ENCODE results near the gene ARL6.

The ARL6 gene, protein sequence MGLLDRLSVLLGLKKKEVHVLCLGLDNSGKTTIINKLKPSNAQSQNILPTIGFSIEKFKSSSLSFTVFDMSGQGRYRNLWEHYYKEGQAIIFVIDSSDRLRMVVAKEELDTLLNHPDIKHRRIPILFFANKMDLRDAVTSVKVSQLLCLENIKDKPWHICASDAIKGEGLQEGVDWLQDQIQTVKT

DNA sequence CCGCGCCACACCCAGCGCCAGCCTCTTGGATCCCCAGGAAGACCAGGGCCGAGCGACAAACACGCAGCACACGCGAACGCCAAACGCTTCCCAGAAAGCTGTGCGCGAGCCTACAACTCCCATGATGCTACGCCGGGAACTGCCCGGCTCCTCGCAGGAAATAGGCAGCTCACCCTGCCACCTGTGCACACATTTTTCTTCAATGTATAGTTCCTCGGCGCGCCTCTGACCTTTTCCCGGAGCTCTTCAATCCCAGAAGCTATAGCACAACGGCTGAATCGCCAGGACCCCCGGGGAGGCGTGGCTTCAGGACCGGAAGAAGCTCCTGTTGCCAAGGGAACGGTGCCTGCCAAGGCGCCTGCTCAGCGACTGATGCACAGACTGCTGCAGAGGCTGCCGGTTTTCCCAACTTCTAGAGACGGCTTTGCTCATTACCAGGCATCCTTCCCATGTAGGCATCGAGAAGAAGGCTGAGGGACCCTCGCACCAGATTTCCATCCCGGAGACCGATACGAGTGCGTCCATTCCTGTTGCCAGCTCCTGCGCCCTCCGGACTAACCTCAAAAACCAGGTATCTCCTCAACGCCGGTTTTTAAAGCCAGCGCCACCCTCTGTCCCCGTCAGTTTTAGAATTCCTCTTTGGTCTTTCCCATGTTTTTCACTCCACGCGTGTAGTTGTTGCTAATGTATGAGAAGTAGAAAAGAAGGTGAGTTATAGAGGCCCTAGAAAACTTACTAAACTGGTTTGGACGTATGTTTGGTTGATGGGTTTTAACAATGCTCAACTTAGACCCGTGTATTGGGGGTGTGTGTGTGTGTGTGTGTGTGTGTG, at the start of gene ARL6:
Gene ARL6 (plus strand): TSS at position 352 of the 832 bp plus-strand sequence. CDS start 3,350 bp downstream, outside the sequence.
- no peaks in the 10 kb centered on the region for H3K9me3 ChIP-seq (ENCODE audit: control insufficient read depth, low read length)
- no peak within 1 kb of the TSS for H3K9ac ChIP-seq
- peak within 1 kb of the TSS; percentile 58 for H3K27ac ChIP-seq
- peak within 1 kb of the TSS; percentile 68 for H3K4me2 ChIP-seq (ENCODE audit: low read length)
- H2AFZ ChIP-seq: peak within 1 kb of the TSS; percentile 80
- H3K4me3 ChIP-seq (ENCODE audit: low read depth, low read length): peak within 1 kb of the TSS; percentile 98
- H3K36me3 ChIP-seq (ENCODE audit: control insufficient read depth, insufficient read depth, low read length): no peaks in the 10 kb centered on the region
- no peaks in the 10 kb centered on the region for H3K27me3 ChIP-seq (ENCODE audit: control insufficient read depth, insufficient read depth, low read length)
- TF ChIP-seq, protein P1, sequence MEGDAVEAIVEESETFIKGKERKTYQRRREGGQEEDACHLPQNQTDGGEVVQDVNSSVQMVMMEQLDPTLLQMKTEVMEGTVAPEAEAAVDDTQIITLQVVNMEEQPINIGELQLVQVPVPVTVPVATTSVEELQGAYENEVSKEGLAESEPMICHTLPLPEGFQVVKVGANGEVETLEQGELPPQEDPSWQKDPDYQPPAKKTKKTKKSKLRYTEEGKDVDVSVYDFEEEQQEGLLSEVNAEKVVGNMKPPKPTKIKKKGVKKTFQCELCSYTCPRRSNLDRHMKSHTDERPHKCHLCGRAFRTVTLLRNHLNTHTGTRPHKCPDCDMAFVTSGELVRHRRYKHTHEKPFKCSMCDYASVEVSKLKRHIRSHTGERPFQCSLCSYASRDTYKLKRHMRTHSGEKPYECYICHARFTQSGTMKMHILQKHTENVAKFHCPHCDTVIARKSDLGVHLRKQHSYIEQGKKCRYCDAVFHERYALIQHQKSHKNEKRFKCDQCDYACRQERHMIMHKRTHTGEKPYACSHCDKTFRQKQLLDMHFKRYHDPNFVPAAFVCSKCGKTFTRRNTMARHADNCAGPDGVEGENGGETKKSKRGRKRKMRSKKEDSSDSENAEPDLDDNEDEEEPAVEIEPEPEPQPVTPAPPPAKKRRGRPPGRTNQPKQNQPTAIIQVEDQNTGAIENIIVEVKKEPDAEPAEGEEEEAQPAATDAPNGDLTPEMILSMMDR (IDR thresholded peaks at IDR 0.05): no peak
- H3K79me2 ChIP-seq: peaks cover under 1% of the 10 kb centered on the region
- peaks cover 7% of the 10 kb centered on the region for H3K4me1 ChIP-seq

DNA sequence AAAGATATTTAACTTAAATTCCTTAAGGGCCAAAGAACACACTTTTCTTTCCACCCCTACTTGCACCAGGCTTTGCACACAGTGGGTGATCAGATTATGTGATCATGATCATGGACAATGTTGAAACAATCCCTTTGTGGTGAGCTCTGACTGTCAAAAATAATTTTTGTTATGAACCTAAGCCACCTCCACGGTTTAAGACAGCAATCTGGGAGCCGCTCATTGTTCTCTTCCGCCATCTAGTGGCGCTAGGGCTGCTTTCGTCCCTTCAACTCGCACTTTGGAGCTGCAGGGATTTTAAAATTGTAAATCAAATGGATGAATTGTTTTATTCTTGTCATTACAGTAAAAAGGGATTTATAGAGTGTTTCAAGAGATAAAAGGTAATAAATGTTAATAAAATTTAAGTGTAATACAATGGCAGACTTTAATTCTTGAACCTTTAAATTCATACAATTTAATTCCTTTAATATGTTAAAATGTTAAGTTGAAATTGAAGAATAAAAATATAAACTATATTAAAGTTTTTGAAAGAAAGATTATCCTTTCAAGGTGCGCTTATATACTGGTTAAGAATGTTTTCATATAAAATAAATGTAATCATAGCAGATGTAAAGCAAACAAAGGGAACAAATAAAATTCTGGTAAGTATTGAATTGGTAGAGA, 45.3 kb upstream of the ARL6 start:
- TF ChIP-seq, protein P1 (IDR thresholded peaks at IDR 0.05): peak; percentile 90
- no peaks in the 10 kb centered on the region for H3K36me3 ChIP-seq (ENCODE audit: control insufficient read depth, insufficient read depth, low read length)
- H3K27me3 ChIP-seq (ENCODE audit: control insufficient read depth, insufficient read depth, low read length): no peaks in the 10 kb centered on the region
- H3K9me3 ChIP-seq (ENCODE audit: control insufficient read depth, low read length): no peaks in the 10 kb centered on the region
- no peak overlapping the region for H3K9ac ChIP-seq
- H3K27ac ChIP-seq: no peak overlapping the region
- peak overlapping the region; percentile 47 for H2AFZ ChIP-seq
- no peaks in the 10 kb centered on the region for H3K79me2 ChIP-seq
- H3K4me3 ChIP-seq (ENCODE audit: low read depth, low read length): no peak overlapping the region
- H3K4me1 ChIP-seq: no peaks in the 10 kb centered on the region
- peak overlapping the region; percentile 71 for H3K4me2 ChIP-seq (ENCODE audit: low read length)

DNA sequence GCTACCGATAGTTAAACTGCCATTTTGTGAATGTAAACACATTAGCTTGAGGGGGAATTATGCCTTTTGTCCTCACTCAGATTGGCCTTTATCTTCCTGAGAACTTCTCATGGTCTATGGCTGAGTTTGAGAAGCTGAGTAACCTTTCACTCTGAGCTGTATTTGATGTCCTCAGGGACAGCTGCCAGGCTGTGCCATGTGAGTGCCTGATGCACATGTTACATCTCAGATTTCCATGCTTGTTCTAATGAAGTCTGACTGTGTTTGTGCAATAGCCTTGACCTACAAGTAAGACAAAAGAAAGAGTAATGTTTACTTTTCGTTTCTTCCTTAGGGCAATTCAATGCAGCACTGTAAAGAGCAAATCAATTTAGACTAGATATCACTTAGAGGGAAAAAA, 44.1 kb upstream of the ARL6 start:
- H3K79me2 ChIP-seq: no peaks in the 10 kb centered on the region
- H3K36me3 ChIP-seq (ENCODE audit: control insufficient read depth, insufficient read depth, low read length): no peaks in the 10 kb centered on the region
- no peaks in the 10 kb centered on the region for H3K27me3 ChIP-seq (ENCODE audit: control insufficient read depth, insufficient read depth, low read length)
- no peak overlapping the region for H2AFZ ChIP-seq
- H3K9me3 ChIP-seq (ENCODE audit: control insufficient read depth, low read length): no peaks in the 10 kb centered on the region
- H3K4me2 ChIP-seq (ENCODE audit: low read length): no peak overlapping the region
- no peak overlapping the region for H3K27ac ChIP-seq
- H3K4me1 ChIP-seq: no peaks in the 10 kb centered on the region
- no peak overlapping the region for H3K4me3 ChIP-seq (ENCODE audit: low read depth, low read length)
- TF ChIP-seq, protein P1 (IDR thresholded peaks at IDR 0.05): no peak
- no peak overlapping the region for H3K9ac ChIP-seq

DNA sequence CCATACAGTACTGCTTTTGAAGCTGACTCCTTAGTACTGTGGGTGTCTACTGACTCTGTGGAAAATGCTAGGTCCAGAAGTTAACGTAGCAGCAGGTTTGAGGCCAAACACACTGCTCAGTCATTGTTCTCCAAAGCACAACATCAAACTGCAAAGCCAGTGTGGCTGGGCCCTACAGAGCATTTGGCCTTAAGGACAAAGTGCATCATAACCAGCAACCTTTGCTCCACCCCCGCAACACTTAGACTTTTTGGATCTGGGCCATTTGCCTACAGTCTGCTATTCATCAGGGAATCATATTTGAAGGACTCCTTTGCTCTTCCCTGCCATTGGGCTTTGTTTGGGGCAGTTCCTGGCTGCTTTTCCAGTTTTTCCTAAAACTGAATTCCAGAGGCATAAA, 43.1 kb upstream of the ARL6 start:
- TF ChIP-seq, protein P1 (IDR thresholded peaks at IDR 0.05): no peak
- no peak overlapping the region for H3K4me2 ChIP-seq (ENCODE audit: low read length)
- no peak overlapping the region for H3K4me3 ChIP-seq (ENCODE audit: low read depth, low read length)
- H3K27ac ChIP-seq: no peak overlapping the region
- H3K9ac ChIP-seq: no peak overlapping the region
- H3K79me2 ChIP-seq: no peaks in the 10 kb centered on the region
- no peaks in the 10 kb centered on the region for H3K27me3 ChIP-seq (ENCODE audit: control insufficient read depth, insufficient read depth, low read length)
- H2AFZ ChIP-seq: no peak overlapping the region
- H3K9me3 ChIP-seq (ENCODE audit: control insufficient read depth, low read length): no peaks in the 10 kb centered on the region
- H3K36me3 ChIP-seq (ENCODE audit: control insufficient read depth, insufficient read depth, low read length): no peaks in the 10 kb centered on the region
- H3K4me1 ChIP-seq: no peaks in the 10 kb centered on the region
